Middle frontal gyrus (tissue), 1 donor: ENCODE data around the gene LNPEP.

Experiments used
- DNase-seq: peaks from one replicate; pipeline ENCODE4 v3.0.0-alpha.2; 2015; ENCODE audit warnings: low spot score; ENCODE audit errors: extremely low spot score

Gene LNPEP

DNA sequence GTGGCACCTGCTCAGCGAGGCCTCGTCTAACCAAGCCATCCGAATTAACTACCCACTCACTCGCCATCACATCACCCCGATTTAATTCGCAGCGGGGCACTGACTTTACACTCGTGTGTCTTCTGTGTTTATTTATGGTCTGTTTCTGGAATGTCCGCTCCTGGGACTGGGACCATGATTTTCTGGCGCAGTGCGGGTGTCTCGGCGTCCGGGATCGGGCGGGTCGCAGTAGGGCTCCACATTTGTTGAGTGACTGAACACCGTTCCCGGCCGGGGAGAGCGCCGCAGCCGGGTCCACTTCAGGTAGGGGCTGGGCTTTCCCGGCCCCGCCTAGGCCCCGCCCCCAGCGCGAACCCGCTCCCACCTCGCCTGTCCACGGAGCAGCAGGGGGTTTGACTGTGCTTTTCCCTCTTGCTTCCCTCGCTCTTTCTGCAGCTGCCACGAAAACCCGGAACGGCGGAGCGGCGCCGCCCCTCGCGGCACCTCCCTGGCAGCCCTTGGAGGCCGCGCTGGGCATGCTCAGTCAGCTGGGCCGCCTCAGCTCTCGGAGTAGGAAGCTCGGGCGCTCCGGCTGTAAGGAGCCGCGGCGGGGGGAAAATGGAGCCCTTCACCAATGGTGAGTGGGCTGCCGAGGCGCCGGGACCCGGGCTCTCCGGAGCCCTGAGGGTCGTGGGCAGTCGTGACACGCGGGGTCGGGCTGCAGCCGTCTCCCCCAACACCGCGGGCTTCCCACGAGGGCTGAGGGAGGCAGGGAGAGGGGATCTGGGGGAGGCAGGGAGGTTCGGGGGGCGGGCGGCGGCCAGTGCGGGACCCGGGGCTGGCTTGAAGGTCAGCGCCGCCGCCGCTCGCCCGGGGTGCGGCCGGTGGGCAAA lies at the start of gene LNPEP:
Gene LNPEP, plus strand, starts transcription at position 522 of the 872 bp plus-strand sequence. Its CDS starts 76 bp downstream, at position 598.
- DNase-seq, result peak; percentile 91

DNA sequence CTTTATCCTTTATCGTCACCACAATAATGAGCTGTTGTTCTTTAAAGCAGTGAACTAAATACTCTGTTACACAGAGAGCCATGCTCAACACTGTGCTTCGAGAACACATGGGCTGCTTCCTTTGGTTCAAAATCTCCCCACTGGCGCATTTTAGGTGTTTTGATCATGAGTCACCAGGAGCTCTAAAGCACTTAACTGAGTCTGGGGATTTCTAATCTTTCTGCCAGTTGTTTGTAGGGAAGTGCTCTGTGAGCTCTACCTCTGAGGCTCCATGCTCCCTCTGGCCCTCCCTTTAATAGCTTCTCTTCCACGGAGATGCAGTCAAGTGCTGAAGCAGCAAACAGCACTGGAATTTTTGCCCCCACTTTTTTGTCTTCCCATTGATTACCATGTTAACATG lies 42.5 kb upstream of the LNPEP start:
- DNase-seq, result no peak

DNA sequence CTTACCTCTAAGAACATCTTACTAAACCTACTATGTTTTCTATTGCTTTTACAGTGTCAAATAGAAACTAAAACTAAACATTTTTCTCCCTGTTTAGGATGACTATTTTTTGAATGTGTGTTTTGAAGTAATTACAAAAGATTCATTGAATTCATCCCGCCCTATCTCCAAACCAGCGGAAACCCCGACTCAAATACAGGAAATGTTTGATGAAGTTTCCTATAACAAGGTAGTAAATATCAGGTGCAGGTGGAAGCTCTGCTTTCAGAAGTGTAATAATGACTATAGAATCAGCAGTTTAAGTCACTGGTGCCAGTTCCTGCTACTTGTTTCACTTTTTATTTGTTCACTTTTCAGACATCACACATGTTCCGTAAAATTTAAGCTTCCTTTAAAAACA lies 39.6 kb upstream of the LNPEP start:
- DNase-seq, result no peak

DNA sequence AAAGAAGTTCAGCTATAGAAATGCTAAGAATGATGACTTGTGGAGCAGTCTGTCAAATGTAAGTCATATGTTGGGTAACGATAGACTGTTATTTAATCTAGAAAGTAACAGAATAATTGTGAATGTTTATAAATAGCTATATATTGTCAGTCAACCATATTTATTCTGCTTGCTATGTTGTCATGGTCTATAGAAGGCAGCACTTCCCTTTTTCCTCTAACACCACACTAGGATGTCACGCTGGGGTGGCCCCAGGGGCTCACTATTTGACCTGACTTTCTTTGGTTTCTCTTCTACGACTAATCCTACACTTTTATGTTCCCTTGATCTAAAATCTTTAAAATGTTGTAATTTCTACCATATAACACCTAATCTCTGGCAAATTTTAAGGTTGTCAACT lies 39.1 kb upstream of the LNPEP start:
- no peak for DNase-seq

DNA sequence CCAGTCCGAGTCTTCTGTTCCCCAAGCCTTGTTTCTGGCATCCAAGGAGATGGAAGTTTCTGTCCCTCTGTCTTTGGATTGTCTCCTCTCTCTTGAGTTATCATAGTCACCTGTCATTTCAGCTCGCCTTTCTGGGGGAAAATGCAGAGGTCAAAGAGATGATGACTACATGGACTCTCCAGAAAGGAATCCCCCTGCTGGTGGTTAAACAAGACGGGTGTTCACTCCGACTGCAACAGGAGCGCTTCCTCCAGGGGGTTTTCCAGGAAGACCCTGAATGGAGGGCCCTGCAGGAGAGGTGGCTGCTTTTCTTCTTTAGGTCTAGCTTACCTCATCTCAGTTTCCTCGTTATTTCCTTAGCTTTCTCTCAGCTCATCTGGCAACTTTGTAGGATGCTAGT lies 34.5 kb upstream of the LNPEP start:
- no peak for DNase-seq

DNA sequence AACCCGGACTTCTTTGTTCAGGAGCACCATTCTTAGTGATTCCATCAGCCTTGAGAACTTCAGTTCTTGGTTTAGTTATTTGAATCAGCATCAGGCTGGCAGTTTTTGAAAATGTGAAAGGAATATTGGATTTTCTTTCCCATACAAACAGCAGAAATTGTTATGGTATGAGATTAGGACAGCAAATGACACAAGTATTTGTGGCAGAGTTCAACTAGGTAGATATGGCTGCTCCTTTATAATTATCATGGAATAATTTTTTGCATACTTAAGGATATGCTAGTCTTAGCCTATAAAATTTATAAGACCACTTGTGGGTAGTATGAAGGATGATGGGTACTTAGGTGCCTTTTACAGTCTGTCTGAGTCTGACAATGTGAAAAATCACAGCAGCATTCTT lies 34.0 kb upstream of the LNPEP start:
- DNase-seq, result no peak

DNA sequence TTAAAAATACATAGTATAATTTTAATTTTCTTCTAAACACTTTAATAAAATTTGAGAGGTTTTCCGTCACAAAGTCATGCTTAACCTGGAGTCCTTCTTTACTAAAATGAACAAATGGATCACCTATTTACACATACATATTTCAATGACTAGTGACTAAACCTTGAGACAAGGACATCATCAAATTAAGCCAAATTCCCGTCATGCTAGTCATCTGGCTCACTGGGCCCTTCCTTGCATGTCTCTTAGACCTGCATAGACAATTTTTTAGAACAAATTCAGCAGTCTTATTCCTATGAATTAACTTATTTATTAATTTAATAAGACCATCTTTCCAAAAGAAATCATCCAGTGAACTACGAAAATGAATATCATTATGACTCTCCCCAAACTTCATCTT lies 33.0 kb upstream of the LNPEP start:
- DNase-seq, result no peak

DNA sequence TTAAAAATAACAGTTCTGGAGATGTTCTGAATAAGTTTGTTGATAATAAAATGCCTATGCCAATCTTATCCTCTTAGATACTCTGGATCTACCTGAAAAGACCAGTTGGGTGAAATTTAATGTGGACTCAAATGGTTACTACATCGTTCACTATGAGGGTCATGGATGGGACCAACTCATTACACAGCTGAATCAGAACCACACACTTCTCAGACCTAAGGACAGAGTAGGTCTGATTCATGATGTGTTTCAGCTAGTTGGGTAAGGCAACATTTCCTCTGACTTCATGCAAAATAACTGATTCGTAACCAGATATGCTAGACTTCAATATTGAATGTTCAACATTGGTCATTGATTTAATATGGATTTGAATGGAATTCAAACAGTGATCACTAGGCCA lies 32.6 kb upstream of the LNPEP start:
- DNase-seq, result no peak

DNA sequence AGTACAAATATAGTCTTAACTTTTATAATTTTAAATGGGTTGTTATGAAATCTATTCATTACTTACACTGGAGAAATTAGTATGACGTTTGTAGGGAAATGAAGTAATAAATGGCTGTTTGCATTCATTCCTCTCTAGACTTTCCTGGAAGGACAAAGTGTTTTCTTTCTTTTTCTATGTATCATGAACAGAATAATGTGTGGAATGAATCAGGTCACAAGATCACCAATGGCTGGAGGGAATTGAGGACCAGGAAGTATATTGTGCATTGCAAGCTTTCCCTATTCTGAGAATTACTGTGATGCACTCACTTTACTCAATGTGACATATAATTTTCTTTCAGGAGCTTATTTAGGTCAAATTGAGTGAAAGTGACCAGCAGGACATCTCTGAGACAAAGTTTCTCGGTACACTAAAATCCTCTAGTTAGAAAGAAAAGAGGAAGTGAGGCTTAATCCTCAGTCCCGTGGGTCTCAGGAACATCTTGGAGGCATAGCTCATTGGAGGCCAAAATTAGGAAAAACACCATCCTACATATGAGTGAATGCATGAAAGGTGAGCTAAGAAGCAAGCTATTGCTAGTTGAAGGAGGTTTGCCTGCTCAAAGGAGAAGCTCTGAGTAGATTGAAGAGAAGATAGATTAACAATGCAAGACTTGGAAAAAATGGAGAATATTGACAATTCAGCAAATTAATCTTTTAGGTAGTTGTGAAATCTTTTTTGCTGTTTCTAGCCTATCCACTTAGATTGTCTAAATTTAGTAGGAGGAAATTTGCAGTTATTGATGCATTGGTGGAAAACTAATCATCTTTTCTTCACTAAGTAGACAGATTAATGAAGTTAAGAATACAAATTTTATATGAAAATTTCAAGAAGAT lies 31.6 kb upstream of the LNPEP start:
- DNase-seq, result no peak

DNA sequence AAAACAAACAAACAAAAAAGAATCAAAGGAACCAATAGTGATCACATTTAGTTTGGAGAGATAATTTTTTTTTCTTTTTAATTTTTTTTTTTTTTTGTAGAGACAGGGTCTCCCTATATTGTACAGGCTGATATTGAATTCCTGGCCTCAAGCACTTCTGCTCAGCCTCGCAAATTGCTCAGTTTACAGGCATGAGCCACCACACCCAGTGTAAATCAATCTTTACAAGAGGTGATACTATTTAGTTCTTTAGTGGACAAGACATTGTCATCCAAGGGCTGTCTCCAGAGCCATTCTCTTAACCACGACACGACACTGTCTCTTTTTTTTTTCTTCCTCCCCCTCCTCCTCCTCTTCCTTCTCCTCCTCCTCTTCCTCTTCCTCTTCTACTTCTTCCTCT lies 30.0 kb upstream of the LNPEP start:
- no peak for DNase-seq

DNA sequence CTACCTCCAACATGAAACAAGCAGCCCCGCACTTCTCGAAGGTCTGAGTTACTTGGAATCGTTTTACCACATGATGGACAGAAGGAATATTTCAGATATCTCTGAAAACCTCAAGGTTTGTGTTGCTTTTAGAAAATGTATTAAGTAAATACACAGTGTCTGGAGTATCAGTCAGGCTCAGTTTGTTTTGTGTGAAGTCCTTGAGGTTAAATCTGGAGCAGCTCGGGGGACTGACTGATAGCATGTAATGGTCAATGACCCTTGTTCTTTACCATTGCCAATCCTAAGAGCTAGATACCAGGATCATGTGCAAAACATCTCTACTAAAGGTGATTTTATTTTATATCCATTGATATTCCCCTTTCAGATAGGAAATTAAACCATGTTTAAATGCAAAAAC lies 26.9 kb upstream of the LNPEP start:
- no peak for DNase-seq

DNA sequence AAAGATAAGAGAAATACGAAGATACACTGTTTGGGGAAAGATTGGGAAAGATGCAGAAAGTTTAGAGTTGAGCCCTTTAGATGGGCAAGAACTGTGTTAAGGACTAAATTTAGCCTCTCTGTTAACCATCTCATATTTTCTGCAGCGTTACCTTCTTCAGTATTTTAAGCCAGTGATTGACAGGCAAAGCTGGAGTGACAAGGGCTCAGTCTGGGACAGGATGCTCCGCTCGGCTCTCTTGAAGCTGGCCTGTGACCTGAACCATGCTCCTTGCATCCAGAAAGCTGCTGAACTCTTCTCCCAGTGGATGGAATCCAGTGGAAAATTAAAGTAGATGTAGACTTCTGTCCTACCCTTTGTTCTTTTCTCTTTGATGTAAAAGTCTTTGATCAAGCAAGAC lies 26.4 kb upstream of the LNPEP start:
- no peak for DNase-seq

DNA sequence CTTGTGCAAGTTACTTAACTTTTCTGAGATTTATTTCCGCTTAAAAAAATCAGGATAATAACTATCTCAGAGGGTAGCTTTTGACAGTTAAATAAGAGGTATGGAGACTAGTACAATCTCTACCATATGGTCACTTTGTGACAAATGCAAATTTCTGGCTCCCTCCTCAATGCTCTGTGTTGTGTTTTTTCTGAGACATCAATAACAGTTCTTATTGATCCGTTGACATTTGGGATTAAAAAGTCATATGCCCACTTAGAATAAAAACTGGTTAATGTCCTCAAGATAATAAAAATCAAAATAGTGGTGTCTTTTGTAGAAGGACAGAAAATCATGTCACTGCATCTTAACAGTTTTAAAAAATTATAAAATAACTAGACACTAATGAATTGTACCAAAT lies 24.7 kb upstream of the LNPEP start:
- DNase-seq, result no peak

DNA sequence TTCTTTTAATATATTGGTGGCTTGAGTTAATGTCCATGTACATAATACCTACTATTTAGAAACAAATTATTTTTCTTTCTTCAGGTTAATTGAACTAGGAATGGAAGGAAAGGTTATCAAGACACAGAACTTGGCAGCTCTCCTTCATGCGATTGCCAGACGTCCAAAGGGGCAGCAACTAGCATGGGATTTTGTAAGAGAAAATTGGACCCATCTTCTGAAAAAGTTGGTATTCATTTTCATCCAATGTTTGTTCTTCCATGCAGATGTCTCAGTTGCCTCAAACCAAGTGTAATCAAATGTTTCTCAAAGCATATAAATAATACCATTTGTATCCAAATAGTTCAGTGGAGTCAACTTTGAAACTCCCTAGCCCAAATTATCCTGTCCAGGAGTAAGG lies 22.6 kb upstream of the LNPEP start:
- no peak for DNase-seq

DNA sequence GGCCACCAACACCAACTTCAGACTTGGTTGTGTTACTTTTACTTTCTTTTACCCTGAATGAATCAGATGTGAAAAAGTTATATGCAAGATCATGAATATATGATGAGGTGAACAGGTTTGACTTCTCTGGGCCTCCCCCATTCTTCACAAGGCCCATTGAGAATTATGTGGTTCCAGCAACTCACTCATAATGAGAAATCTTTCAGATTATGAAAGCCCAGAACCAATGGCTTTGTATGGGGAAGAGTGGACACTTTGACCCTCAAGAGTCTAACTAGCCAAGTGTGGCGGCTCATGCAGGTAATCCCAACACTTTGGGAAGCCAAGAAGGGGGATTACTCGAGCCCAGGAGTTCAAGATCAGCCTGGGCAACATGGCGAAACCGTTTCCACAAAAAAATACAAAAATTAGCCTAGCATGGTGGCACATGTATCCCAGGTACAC lies 16.1 kb upstream of the LNPEP start:
- DNase-seq, result no peak

DNA sequence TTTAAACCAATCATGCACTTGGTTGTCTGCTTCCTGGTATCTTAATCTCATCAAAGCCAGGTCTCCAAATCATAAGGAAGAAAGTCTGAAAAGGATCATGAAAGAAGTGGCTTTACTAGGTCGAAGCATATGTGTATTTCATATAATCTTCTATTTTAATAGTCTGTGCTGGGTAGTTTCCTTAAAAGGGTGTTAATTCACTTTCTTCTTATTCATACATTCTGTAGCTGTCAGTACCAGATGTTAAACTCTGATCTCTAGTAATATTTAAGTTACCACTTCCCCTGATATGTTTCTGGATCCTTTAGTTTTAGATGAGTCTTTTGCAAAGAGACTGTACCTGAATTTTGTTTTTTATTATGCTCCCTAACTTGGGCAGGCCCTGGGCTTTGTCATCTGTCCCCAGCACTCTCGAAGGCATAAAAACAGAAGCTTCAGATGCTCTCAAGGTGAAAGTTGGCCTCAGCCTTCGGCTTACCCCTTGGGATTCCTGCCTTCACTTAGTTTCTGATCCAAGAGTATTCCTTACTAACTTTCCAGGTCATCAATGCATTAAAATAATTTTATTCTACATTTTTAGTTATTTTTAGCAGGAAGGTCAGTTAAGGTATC lies 15.0 kb upstream of the LNPEP start:
- no peak for DNase-seq

DNA sequence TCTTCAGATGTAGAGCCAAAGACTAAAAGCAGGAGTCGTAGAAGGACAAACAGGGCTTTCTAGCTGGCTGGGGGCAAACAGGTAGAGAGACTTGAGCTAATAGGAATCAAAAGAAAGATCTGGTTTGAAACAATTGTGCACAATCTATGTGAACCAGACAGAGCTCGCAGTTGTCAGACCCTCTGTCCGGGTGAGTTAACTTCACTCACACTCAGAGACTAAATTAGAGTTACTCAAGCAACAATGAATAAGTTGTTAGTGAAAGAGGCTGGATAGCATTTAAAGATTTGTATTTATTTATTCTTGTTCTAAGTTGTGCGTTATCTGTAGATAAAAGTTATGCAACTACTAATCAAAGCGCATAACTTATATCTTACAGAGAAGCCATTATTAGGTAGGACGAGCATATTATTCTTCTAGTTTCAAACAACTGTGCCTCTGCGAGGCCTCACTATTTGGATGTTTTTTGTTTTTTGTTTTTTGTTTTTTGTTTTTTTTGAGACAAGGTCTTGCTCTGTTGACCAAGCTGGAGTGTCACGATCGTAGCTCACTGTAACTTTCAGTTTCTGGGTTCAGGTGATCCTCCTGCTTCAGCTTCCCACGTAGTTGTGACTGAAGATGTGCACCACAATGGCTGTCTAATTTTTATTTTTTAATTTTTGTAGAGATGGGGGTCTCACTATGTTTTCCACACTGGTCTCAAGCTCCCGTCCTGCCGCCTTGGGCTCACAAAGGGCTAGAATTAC lies 13.2 kb upstream of the LNPEP start:
- no peak for DNase-seq

DNA sequence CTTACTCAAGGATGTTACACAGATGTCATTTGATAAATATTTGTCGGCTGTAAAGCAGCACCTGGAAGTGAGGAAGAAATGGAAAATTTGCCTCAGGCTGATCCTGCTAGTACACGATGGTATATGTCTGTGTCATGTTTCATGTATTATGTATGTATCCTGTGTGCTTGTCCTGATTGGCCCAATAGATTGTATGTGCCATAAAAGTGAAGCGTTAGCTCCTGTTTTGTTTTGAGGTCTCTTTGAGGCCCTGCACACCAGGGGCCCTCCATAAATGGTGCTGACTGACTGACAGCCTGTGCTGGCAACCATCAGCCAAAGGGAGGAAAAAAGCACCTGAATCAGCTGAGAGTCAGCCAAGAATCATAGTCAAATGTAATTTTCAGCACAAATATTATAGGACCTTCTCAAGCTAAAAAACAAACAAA lies 11.8 kb upstream of the LNPEP start:
- no peak for DNase-seq

DNA sequence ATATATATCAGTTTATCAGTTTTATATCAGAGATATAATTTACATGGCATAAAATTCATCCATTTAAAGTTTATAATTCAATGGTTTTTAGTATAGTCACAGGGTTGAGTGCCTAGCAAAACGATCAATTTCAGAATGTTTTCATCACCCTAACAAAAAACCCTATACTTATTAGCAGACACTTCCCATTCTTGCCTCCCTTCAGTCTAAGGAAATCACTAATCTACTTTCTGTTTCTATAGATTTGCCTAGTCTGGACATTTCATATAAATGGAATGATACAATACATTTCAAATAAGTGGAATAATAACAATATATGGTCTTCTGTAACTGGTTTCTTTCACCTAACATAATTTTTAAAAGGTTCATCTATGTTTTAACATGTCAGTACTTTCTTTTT lies 9.6 kb upstream of the LNPEP start:
- DNase-seq, result no peak

DNA sequence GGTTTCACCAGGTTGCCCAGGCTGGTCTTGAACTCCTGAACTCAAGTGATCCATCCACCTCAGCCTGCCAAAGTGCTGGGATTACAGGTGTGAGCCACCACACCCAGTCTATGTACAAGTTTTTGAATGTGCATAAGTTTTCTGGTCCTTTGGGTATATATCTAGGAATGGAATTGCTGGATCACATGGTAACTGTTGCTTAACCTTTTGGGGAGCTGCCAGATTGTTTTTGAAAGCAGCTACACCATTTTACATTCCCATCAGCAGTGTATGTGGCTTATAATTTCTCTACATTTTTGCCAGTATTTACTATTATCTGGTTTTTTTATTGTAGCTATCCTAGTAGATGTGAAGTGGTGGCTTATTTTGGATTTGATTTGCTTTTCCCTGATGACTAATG lies 8.9 kb upstream of the LNPEP start:
- no peak for DNase-seq
